ENCODE data around the gene TSPAN3.

DNA sequence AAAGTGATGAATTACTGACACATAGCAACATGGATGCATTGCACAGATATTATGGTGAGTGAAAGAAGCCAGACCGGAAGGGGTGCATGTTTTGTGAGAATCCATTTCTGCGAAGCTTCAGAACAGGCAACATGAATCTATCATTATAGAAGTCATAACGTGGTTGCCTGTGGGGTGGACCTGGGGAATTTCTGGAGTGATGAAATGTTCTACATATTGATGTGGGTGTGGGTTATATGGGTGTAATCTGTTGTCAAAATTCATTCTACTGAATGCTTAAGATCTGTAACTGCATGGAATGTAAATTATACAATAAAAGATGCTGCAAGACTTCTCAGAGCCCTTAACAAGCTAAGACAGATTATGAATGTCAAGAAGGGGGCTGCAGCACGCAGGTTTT is 25.2 kb upstream of the TSPAN3 start:
- TF ChIP-seq, protein P1, sequence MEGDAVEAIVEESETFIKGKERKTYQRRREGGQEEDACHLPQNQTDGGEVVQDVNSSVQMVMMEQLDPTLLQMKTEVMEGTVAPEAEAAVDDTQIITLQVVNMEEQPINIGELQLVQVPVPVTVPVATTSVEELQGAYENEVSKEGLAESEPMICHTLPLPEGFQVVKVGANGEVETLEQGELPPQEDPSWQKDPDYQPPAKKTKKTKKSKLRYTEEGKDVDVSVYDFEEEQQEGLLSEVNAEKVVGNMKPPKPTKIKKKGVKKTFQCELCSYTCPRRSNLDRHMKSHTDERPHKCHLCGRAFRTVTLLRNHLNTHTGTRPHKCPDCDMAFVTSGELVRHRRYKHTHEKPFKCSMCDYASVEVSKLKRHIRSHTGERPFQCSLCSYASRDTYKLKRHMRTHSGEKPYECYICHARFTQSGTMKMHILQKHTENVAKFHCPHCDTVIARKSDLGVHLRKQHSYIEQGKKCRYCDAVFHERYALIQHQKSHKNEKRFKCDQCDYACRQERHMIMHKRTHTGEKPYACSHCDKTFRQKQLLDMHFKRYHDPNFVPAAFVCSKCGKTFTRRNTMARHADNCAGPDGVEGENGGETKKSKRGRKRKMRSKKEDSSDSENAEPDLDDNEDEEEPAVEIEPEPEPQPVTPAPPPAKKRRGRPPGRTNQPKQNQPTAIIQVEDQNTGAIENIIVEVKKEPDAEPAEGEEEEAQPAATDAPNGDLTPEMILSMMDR (IDR thresholded peaks at IDR 0.05; ENCODE audit: insufficient read depth, low read length, poor library complexity, severe bottlenecking): no peak
- TF ChIP-seq EZH2phosphoT487 (conservative IDR thresholded peaks at IDR 0.05; ENCODE audit: low read length): no peak
